Stomach (tissue), 4 donors: Measurements from ENCODE around the gene KLHL2.

Experiments
- CTCF ChIP-seq, 7 experiments: fragments of 450-650 bp in 4 of 7; fragments of 200-600 bp in 3 of 7; sonication (generic) in 3 of 7; IDR thresholded peaks; one replicate each; pipeline ENCODE4 v1.5.1; 2016 to 2019; ENCODE audit warnings: antibody characterized with exemption in 7 of 7, control low read depth in 2 of 7, mild to moderate bottlenecking in 1 of 7
- POLR2A ChIP-seq, 4 donors: fragments of 450-650 bp; IDR thresholded peaks; one replicate each; pipeline ENCODE4 v1.6.1; 2016; ENCODE audit warnings: antibody characterized with exemption in 4 of 4, control low read depth in 2 of 4, mild to moderate bottlenecking in 1 of 4, moderate library complexity in 1 of 4

- no peak for TF ChIP-seq CTCF (IDR thresholded peaks at IDR 0.05)
- no peak for TF ChIP-seq POLR2A (IDR thresholded peaks at IDR 0.05)
These were observed 29.4 kb upstream of the KLHL2 start for GRCh38 chr4:165177725-165178666.
